SW 1271 (cell line): ENCODE data around the gene CYP27B1.

Source experiments
- DNase-seq, 2 experiments: peaks; one replicate each; lab custom pipeline; 2025; lab: John Stamatoyannopoulos, UW

CYP27B1 gene

GRCh38 chr12:57751788-57752667 lies 14.8 kb downstream of the CYP27B1 start, which contains the start of gene CDK4:
Gene CDK4 (minus strand): TSS chr12:57752310. CDS start chr12:57751717, 593 bp downstream.
- peak; percentile 97 to 99 for DNase-seq

- DNase-seq: no peak
Observed at GRCh38 chr12:57751432-57751787, 15.5 kb downstream of the CYP27B1 start.

- no peak for DNase-seq
Observed at GRCh38 chr12:57750561-57751431, 16.1 kb downstream of the CYP27B1 start.

- DNase-seq: no peak
Observed at GRCh38 chr12:57749061-57749460, 17.8 kb downstream of the CYP27B1 start.

GRCh38 chr12:57746025-57746424 lies 20.9 kb downstream of the CYP27B1 start:
- DNase-seq: no peak

- no peak for DNase-seq
Observed at GRCh38 chr12:57745485-57745881, 21.4 kb downstream of the CYP27B1 start.

GRCh38 chr12:57744777-57745484 lies 21.9 kb downstream of the CYP27B1 start, which contains the start of gene TSPAN31:
Gene TSPAN31 (plus strand): TSS chr12:57745039. CDS start chr12:57745155, 116 bp downstream.
- DNase-seq: peak; percentile 92 to 96

- DNase-seq: no peak
Observed at GRCh38 chr12:57744194-57744776, 22.6 kb downstream of the CYP27B1 start.

- no peak for DNase-seq
Observed at GRCh38 chr12:57743769-57744168, 23.1 kb downstream of the CYP27B1 start.

- DNase-seq: no peak
Observed at GRCh38 chr12:57741844-57742738, 24.8 kb downstream of the CYP27B1 start.

- DNase-seq: no peak
Observed at GRCh38 chr12:57741413-57741789, 25.5 kb downstream of the CYP27B1 start.

- DNase-seq: no peak
Observed at GRCh38 chr12:57740656-57741412, 26.0 kb downstream of the CYP27B1 start.

- DNase-seq: no peak
Observed at GRCh38 chr12:57739914-57740538, 26.9 kb downstream of the CYP27B1 start.

GRCh38 chr12:57739387-57739786 lies 27.5 kb downstream of the CYP27B1 start:
- no peak for DNase-seq

- no peak for DNase-seq
Observed at GRCh38 chr12:57738661-57739237, 28.1 kb downstream of the CYP27B1 start, which contains the start of gene AGAP2. Gene AGAP2 (minus strand): TSS chr12:57738742. CDS start chr12:57738246, 496 bp downstream.

GRCh38 chr12:57737467-57738460 lies 29.1 kb downstream of the CYP27B1 start:
- DNase-seq: no peak

- no peak for DNase-seq
Observed at GRCh38 chr12:57736741-57737466, 30.0 kb downstream of the CYP27B1 start.
